ENCODE data around the gene LONP1.

GRCh38 chr19:5655412-5655811 lies 64.5 kb downstream of the LONP1 start:
- TF ChIP-seq E2F5 (CRISPR knock-in tag; IDR thresholded peaks at IDR 0.05) (no peak), CTCF (IDR thresholded peaks at IDR 0.05) (no peak), ZNF138 (CRISPR knock-in tag; conservative IDR thresholded peaks at IDR 0.05) (no peak), USF2 (CRISPR knock-in tag; IDR thresholded peaks at IDR 0.05) (no peak), CREB1 (CRISPR knock-in tag; IDR thresholded peaks at IDR 0.05) (no peak), SMAD3 (CRISPR knock-in tag; IDR thresholded peaks at IDR 0.05; ENCODE audit: borderline replicate concordance) (no peak), NR2C2 (CRISPR knock-in tag; IDR thresholded peaks at IDR 0.05) (no peak), ZNF512 (CRISPR knock-in tag; IDR thresholded peaks at IDR 0.05; ENCODE audit: borderline replicate concordance) (no peak), NFE2L1 (CRISPR knock-in tag; IDR thresholded peaks at IDR 0.05) (no peak), JUN (CRISPR knock-in tag; IDR thresholded peaks at IDR 0.05) (no peak), FOXP1 (CRISPR knock-in tag; IDR thresholded peaks at IDR 0.05; ENCODE audit: borderline replicate concordance) (no peak), TCF7 (CRISPR knock-in tag; IDR thresholded peaks at IDR 0.05; ENCODE audit: low read depth) (no peak), MAX (CRISPR knock-in tag; IDR thresholded peaks at IDR 0.05) (no peak), AR (CRISPR knock-in tag; IDR thresholded peaks at IDR 0.05) (no peak)

All from WTC11 (cell line).